HepG2 (cell line): ENCODE results near the gene GATD1. TPM values are rescaled to one million over a fixed set of nuclear protein-coding genes. Genes with fewer than 3 reads are reported as not detected.
A peak's percentile ranks its signal among the peaks of the same experiment; 100 is the strongest.

Source experiments
- AHR ChIP-seq: IDR thresholded peaks from 2 replicates; pipeline ENCODE4 v1.6.1; 2018; ENCODE audit warnings: missing genetic modification reagents, missing compliant biosample characterization
- CEBPB ChIP-seq: IDR thresholded peaks from 2 replicates; pipeline ENCODE4 v1.6.1; 2011; ENCODE audit warnings: low read depth, low read length, improper control_type of control experiment, borderline replicate concordance
- EEA1 ChIP-seq: sonication (generic); formaldehyde crosslinking; IDR thresholded peaks from 2 replicates; pipeline ENCODE4 v1.5.1; 2020; ENCODE audit warnings: mild to moderate bottlenecking, missing genetic modification reagents, borderline replicate concordance
- FOXC1 ChIP-seq: sonication (generic); formaldehyde crosslinking; IDR thresholded peaks from 2 replicates; pipeline ENCODE4 v1.8.0; 2022; ENCODE audit warnings: mild to moderate bottlenecking, missing genetic modification reagents, borderline replicate concordance
- HNRNPL ChIP-seq: fragments of 200-400 bp; formaldehyde crosslinking; IDR thresholded peaks from 2 replicates; pipeline ENCODE4 v1.6.1; 2017; ENCODE audit warnings: mild to moderate bottlenecking, low read depth, low read length
- HOXA5 ChIP-seq: sonication (generic); formaldehyde crosslinking; IDR thresholded peaks from 2 replicates; pipeline ENCODE4 v1.4.0; 2020; ENCODE audit warnings: missing genetic modification reagents
- NCOR1 ChIP-seq: fragments of 200-600 bp; sonication (generic); IDR thresholded peaks from 2 replicates; pipeline ENCODE4 v1.7.0; 2017; ENCODE audit warnings: antibody characterized with exemption, low read length, borderline replicate concordance
- RXRA ChIP-seq: sonication (generic); formaldehyde crosslinking; IDR thresholded peaks from 2 replicates; pipeline ENCODE4 v1.5.1; 2020; ENCODE audit warnings: missing genetic modification reagents
- SOX13 ChIP-seq, 3 experiments: fragments of 450-650 bp in 1 of 3; sonication (generic) in 1 of 3; formaldehyde crosslinking in 1 of 3; IDR thresholded peaks in 2 of 3; conservative IDR thresholded peaks in 1 of 3; 2 replicates each; pipeline versions ENCODE4 v1.5.0 to v1.6.1; 2016 to 2020; ENCODE audit warnings: antibody characterized with exemption in 1 of 3, mild to moderate bottlenecking in 1 of 3, missing compliant biosample characterization in 1 of 3, missing genetic modification reagents in 1 of 3, moderate library complexity in 1 of 3
- ZC3H4 ChIP-seq: sonication (generic); formaldehyde crosslinking; IDR thresholded peaks from 2 replicates; pipeline ENCODE4 v1.4.0; 2020; ENCODE audit warnings: missing genetic modification reagents, borderline replicate concordance
- ZNF136 ChIP-seq: sonication (generic); formaldehyde crosslinking; IDR thresholded peaks from 2 replicates; pipeline ENCODE4 v1.8.1; 2022; ENCODE audit warnings: low read depth, mild to moderate bottlenecking, moderate library complexity, missing genetic modification reagents
- polyA plus RNA-seq, 8 experiments: library from polyadenylated mRNA; depleted of rRNA in 3 of 8; stranded (reverse) in 7 of 8; unstranded in 1 of 8; fragments of >200 nt; fragmentation: Illumina TruSeq in 4 of 8; extraction: Trizol in 4 of 8; gene quantifications; 2 replicates each; pipeline versions ENCODE4 v1.2.1 to v1.2.3, GENCODE V29; 2011 to 2016; ENCODE audit warnings: low read depth in 4 of 8, missing spikeins in 1 of 8, mixed read lengths in 1 of 8; ENCODE audit not compliant: insufficient read depth in 1 of 8
- total RNA-seq, 5 experiments: library from RNA; depleted of rRNA; stranded (reverse); fragments of >200 nt; fragmentation: Illumina TruSeq; extraction: Trizol; gene quantifications; 2 replicates each; pipeline ENCODE4 v1.2.3, GENCODE V29; 2016; ENCODE audit warnings: low read depth in 1 of 5
- TF ChIP-seq, protein P1 (sequence below): sonication (generic); formaldehyde crosslinking; IDR thresholded peaks from 2 replicates; pipeline ENCODE4 v1.9.0; 2021; ENCODE audit warnings: missing genetic modification reagents, borderline replicate concordance
- TF ChIP-seq, protein P2 (sequence below): sonication (generic); formaldehyde crosslinking; IDR thresholded peaks from 2 replicates; pipeline ENCODE4 v1.4.0; 2020; ENCODE audit warnings: missing genetic modification reagents, borderline replicate concordance
- TF ChIP-seq, protein P3 (sequence below): IDR thresholded peaks from 2 replicates; pipeline ENCODE4 v1.6.1; 2016; ENCODE audit warnings: low read depth, missing genetic modification reagents, missing compliant biosample characterization
- TF ChIP-seq, protein P4 (sequence below): sonication (generic); formaldehyde crosslinking; conservative IDR thresholded peaks from 2 replicates; pipeline ENCODE4 v1.4.0; 2020; ENCODE audit warnings: missing genetic modification reagents

GATD1 gene
- total and polyA plus RNA-seq, 2 of the 13 experiments (the other 11 are each of a cell fraction or from before 2014, with no cell fraction given), result 31.3 to 60.5 TPM

DNA sequence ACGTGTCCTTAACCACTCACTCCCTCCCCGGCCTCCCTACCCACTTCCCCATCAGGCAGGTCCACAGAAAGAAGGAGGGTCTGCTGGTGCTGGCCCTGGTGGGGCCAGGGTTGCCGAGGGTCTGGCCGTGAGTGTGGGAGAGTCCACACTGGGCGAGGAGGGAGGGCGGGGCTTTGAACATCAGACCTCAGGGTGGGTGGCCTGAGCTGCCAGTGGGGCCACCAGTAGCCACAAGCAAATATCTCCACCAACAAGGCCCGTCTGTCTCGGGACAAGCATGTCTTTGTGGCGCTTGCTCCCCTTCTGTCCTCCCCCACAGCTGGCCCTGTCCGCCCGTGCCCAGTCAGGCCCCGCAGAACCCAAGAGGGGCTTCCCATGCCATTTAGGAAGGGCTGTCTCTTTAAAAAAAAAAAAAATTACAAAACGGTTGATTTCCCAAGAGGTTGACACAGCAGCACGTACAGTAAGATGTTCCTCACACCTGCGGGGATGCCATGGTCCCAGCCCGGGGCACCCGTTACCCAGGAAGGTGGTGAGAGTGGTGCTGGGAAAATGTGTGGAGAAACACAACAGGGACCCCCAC is 47.7 kb downstream of the GATD1 start (continued):
- TF ChIP-seq ZNF136 (no peak), ZC3H4 (CRISPR knock-in tag) (no peak), CEBPB (peak; percentile 56; the same call in 1 of the 2 replicates), NCOR1 (no peak), FOXC1 (CRISPR knock-in tag) (0 out of 2 replicates have a peak, but pooled peaks have one; percentile 37), SOX13 (IDR thresholded peaks at IDR 0.05) (0 out of 2 replicates have a peak, but pooled peaks have one; percentile 34), SOX13 (CRISPR knock-in tag; conservative IDR thresholded peaks at IDR 0.05 in 1 of 2, IDR thresholded peaks at IDR 0.05 in 1 of 2) (0 out of 4 replicates have a peak, but pooled peaks of 1 of the 2 experiments have one; percentile 19), HOXA5 (CRISPR knock-in tag) (0 out of 2 replicates have a peak, but pooled peaks have one; percentile 45), EEA1 (no peak), AHR (CRISPR knock-in tag) (no peak), RXRA (CRISPR knock-in tag) (peak; percentile 62; the same call in 1 of the 2 replicates), HNRNPL (peak; percentile 91)
- TF ChIP-seq, protein P1, sequence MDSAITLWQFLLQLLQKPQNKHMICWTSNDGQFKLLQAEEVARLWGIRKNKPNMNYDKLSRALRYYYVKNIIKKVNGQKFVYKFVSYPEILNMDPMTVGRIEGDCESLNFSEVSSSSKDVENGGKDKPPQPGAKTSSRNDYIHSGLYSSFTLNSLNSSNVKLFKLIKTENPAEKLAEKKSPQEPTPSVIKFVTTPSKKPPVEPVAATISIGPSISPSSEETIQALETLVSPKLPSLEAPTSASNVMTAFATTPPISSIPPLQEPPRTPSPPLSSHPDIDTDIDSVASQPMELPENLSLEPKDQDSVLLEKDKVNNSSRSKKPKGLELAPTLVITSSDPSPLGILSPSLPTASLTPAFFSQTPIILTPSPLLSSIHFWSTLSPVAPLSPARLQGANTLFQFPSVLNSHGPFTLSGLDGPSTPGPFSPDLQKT (CRISPR knock-in tag), result no peak
- TF ChIP-seq, protein P2, sequence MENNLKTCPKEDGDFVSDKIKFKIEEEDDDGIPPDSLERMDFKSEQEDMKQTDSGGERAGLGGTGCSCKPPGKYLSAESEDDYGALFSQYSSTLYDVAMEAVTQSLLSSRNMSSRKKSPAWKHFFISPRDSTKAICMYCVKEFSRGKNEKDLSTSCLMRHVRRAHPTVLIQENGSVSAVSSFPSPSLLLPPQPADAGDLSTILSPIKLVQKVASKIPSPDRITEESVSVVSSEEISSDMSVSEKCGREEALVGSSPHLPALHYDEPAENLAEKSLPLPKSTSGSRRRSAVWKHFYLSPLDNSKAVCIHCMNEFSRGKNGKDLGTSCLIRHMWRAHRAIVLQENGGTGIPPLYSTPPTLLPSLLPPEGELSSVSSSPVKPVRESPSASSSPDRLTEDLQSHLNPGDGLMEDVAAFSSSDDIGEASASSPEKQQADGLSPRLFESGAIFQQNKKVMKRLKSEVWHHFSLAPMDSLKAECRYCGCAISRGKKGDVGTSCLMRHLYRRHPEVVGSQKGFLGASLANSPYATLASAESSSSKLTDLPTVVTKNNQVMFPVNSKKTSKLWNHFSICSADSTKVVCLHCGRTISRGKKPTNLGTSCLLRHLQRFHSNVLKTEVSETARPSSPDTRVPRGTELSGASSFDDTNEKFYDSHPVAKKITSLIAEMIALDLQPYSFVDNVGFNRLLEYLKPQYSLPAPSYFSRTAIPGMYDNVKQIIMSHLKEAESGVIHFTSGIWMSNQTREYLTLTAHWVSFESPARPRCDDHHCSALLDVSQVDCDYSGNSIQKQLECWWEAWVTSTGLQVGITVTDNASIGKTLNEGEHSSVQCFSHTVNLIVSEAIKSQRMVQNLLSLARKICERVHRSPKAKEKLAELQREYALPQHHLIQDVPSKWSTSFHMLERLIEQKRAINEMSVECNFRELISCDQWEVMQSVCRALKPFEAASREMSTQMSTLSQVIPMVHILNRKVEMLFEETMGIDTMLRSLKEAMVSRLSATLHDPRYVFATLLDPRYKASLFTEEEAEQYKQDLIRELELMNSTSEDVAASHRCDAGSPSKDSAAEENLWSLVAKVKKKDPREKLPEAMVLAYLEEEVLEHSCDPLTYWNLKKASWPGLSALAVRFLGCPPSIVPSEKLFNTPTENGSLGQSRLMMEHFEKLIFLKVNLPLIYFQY (CRISPR knock-in tag), result no peak
- TF ChIP-seq, protein P3, sequence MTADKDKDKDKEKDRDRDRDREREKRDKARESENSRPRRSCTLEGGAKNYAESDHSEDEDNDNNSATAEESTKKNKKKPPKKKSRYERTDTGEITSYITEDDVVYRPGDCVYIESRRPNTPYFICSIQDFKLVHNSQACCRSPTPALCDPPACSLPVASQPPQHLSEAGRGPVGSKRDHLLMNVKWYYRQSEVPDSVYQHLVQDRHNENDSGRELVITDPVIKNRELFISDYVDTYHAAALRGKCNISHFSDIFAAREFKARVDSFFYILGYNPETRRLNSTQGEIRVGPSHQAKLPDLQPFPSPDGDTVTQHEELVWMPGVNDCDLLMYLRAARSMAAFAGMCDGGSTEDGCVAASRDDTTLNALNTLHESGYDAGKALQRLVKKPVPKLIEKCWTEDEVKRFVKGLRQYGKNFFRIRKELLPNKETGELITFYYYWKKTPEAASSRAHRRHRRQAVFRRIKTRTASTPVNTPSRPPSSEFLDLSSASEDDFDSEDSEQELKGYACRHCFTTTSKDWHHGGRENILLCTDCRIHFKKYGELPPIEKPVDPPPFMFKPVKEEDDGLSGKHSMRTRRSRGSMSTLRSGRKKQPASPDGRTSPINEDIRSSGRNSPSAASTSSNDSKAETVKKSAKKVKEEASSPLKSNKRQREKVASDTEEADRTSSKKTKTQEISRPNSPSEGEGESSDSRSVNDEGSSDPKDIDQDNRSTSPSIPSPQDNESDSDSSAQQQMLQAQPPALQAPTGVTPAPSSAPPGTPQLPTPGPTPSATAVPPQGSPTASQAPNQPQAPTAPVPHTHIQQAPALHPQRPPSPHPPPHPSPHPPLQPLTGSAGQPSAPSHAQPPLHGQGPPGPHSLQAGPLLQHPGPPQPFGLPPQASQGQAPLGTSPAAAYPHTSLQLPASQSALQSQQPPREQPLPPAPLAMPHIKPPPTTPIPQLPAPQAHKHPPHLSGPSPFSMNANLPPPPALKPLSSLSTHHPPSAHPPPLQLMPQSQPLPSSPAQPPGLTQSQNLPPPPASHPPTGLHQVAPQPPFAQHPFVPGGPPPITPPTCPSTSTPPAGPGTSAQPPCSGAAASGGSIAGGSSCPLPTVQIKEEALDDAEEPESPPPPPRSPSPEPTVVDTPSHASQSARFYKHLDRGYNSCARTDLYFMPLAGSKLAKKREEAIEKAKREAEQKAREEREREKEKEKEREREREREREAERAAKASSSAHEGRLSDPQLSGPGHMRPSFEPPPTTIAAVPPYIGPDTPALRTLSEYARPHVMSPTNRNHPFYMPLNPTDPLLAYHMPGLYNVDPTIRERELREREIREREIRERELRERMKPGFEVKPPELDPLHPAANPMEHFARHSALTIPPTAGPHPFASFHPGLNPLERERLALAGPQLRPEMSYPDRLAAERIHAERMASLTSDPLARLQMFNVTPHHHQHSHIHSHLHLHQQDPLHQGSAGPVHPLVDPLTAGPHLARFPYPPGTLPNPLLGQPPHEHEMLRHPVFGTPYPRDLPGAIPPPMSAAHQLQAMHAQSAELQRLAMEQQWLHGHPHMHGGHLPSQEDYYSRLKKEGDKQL (CRISPR knock-in tag), result no peak
- TF ChIP-seq, protein P4, sequence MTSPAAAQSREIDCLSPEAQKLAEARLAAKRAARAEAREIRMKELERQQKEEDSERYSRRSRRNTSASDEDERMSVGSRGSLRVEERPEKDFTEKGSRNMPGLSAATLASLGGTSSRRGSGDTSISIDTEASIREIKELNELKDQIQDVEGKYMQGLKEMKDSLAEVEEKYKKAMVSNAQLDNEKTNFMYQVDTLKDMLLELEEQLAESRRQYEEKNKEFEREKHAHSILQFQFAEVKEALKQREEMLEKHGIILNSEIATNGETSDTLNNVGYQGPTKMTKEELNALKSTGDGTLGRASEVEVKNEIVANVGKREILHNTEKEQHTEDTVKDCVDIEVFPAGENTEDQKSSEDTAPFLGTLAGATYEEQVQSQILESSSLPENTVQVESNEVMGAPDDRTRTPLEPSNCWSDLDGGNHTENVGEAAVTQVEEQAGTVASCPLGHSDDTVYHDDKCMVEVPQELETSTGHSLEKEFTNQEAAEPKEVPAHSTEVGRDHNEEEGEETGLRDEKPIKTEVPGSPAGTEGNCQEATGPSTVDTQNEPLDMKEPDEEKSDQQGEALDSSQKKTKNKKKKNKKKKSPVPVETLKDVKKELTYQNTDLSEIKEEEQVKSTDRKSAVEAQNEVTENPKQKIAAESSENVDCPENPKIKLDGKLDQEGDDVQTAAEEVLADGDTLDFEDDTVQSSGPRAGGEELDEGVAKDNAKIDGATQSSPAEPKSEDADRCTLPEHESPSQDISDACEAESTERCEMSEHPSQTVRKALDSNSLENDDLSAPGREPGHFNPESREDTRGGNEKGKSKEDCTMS, result no peak
